Large intestine (tissue), 3 donors: ENCODE measurements around the gene OTOP3. TPM values are rescaled to one million over a fixed set of nuclear protein-coding genes. Genes with fewer than 3 reads are reported as not detected.
"Not testable (repeated sequence)": the region's sequence is repeated elsewhere in the genome, so short reads cannot be mapped to it uniquely, and the experiment has no call there.

Source experiments
- DNase-seq, 2 donors: peaks; one replicate each; pipeline versions ENCODE4 v3.0.0 to v3.0.0-alpha.2; 2013
- H3K27ac ChIP-seq: one replicate; pipeline ENCODE4 v1.5.1; 2013; ENCODE audit warnings: low read length
- H3K27me3 ChIP-seq: 2 replicates; pipeline ENCODE4 v1.6.1; 2013; ENCODE audit warnings: low read length; ENCODE audit not compliant: control insufficient read depth, insufficient read depth
- H3K36me3 ChIP-seq: 2 replicates; pipeline ENCODE4 v1.6.1; 2013; ENCODE audit warnings: low read length; ENCODE audit not compliant: control insufficient read depth, insufficient read depth
- H3K4me1 ChIP-seq: one replicate; pipeline ENCODE4 v1.6.1; 2013; ENCODE audit warnings: low read length; ENCODE audit not compliant: control insufficient read depth, insufficient read depth
- H3K4me3 ChIP-seq: one replicate; pipeline ENCODE4 v1.5.1; 2013; ENCODE audit warnings: low read length
- H3K9me3 ChIP-seq: one replicate; pipeline ENCODE4 v1.6.1; 2013; ENCODE audit warnings: mild to moderate bottlenecking, low read depth, low read length, moderate library complexity; ENCODE audit not compliant: control insufficient read depth
- WGBS: methylation state at CpG from one replicate; pipeline ENCODE4 v1.1.5; 2013; ENCODE audit warnings: low lambda C conversion rate; ENCODE audit not compliant: insufficient coverage; 5-methylcytosine and 5-hydroxymethylcytosine counted together
- polyA plus RNA-seq: library from polyadenylated mRNA; unstranded; fragments of 120-200 nt; gene quantifications from one replicate; pipeline ENCODE4 v1.2.1, GENCODE V29; 2013

Gene OTOP3
- polyA plus RNA-seq, 1 donor = 13.8 TPM

DNA sequence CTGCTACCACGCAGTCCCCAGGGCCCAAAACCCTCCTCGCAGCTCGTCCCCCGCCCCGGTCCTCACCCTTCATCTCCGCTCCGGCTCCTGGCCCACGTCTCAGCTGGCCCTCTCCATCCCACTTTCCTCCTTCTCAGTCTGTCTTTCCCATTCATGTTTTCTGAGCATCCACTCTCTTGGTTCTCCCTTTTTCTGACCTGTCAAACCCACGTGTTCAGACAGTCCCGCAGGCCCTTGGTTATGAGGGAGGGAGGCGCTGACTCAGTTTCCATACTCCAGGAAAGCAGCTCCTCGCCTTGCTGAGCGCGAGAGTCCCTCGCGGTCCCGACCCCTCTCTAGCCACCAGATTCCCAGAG, 37.3 kb downstream of the OTOP3 start:
- Histone ChIP-seq H3K9me3 (no peaks in the 10 kb centered on the region), H3K4me1 (peaks cover 31% of the 10 kb centered on the region), H3K27me3 (peaks cover 21% of the 10 kb centered on the region), H3K27ac (no peak overlapping the region), H3K36me3 (no peaks in the 10 kb centered on the region), H3K4me3 (peak overlapping the region; percentile 41)
- no CpG with 5 or more reads among the region's 17 CpGs for WGBS
- DNase-seq = no peak

DNA sequence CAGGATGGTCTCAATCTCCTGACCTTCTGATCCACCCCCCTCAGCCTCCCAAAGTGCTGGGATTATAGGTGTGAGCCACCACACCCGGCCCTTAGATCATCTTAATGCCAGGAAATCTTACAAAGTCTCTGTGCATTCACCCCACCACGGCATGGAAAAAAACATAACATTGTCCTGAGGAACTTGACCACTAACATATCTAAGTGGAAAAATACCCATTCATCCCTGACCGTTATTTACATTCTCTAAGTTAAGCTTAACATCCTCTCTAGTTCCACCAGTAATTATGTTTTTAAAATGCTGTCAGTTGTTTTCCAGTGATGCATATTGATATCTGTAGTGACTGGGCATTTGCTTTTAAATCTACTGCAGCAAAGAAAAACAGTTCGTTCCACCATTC, 40.2 kb downstream of the OTOP3 start:
- no peak for DNase-seq
- Histone ChIP-seq H3K9me3 (no peaks in the 10 kb centered on the region), H3K4me3 (no peak overlapping the region), H3K36me3 (no peaks in the 10 kb centered on the region), H3K27ac (no peak overlapping the region), H3K4me1 (peaks cover 19% of the 10 kb centered on the region), H3K27me3 (peaks cover 21% of the 10 kb centered on the region)
- WGBS = 89% methylated on average over 3 of the region's 4 CpGs

DNA sequence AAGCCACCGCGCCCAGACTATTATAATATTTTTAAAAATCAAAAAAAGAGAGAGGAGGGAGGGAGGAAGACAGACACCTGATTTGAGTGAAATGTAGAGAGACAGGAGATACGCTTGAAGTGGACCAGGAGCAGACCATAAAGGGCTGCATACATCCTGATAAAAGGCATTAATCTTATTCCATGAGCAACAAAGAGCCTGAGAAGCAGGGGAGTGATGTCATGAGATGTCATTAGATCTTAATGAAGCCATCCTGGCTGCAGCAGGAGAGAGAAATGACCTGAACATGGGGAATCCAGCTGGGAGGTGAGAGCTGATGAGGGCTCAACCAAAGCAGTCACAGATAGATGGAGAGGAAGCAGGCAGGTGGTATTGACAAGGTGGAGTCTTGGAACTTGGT, 42.1 kb downstream of the OTOP3 start:
- Histone ChIP-seq H3K27ac (no peak overlapping the region), H3K27me3 (peaks cover 6% of the 10 kb centered on the region), H3K4me3 (no peak overlapping the region), H3K36me3 (no peaks in the 10 kb centered on the region), H3K4me1 (peaks cover 17% of the 10 kb centered on the region), H3K9me3 (no peaks in the 10 kb centered on the region)
- no CpG with 5 or more reads among the region's 3 CpGs for WGBS
- no peak for DNase-seq

DNA sequence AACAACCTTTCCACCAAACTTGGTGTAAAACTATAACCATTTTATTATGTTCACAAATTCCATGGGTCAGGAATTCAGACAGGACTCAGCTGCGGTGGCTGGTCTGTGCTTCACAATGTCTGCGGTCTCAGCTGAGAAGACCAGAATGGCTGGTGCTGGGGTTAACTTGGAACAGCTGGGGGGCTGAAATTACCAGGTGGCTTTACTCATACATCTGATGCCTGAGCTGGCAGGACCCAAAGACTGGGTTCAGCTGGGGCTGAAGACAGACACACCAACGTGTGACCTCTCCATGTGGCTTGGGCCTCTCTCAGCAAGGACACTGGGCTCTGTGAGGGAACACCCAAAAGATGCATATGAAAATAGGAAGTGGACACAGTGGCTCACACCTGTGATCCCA, 42.5 kb downstream of the OTOP3 start:
- Histone ChIP-seq H3K4me3 (no peak overlapping the region), H3K27ac (no peak overlapping the region), H3K36me3 (no peaks in the 10 kb centered on the region), H3K4me1 (peaks cover 13% of the 10 kb centered on the region), H3K9me3 (no peaks in the 10 kb centered on the region), H3K27me3 (peaks cover 3% of the 10 kb centered on the region)
- no CpG with 5 or more reads among the region's 3 CpGs for WGBS
- no peak for DNase-seq

DNA sequence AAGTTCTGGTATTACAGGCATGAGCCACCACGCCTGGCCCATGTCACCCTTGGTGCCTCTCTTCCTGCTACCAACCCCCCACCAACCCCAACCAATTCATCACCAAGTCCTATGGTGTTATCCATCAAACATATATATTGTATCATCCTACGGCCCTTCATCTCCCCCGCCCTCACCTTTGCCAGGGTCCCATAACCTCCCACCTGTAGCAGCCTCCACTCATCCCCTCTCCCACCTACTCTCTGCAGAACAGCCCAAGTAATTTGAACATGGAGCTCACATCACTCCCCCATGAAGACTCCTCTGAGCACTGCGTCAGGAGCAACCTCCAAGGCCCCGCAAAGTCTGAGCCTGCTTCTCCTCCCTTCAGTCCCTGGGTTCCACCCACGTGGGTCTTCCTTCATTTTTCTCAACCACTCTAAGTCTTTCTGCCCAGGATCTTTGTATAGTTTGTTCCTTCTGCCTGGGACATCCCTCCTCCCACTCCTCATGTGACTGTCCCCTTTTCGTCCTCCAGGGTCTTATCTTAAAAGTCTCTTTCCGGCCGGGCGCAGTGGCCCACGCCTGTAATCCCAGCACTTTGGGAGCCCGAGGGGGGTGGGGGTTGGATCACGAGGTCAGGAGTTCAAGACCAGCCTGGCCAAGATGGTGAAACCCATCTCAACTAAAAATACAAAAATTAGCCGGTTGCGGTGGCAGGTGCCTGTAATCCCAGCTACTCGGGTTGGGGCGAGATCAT, 43.9 kb downstream of the OTOP3 start:
- Histone ChIP-seq H3K9me3 (no peaks in the 10 kb centered on the region), H3K4me1 (peaks cover 13% of the 10 kb centered on the region), H3K4me3 (no peak overlapping the region), H3K27me3 (peaks cover under 1% of the 10 kb centered on the region), H3K36me3 (no peaks in the 10 kb centered on the region), H3K27ac (no peak overlapping the region)
- WGBS = no CpG with 5 or more reads among the region's 17 CpGs
- DNase-seq = no peak

DNA sequence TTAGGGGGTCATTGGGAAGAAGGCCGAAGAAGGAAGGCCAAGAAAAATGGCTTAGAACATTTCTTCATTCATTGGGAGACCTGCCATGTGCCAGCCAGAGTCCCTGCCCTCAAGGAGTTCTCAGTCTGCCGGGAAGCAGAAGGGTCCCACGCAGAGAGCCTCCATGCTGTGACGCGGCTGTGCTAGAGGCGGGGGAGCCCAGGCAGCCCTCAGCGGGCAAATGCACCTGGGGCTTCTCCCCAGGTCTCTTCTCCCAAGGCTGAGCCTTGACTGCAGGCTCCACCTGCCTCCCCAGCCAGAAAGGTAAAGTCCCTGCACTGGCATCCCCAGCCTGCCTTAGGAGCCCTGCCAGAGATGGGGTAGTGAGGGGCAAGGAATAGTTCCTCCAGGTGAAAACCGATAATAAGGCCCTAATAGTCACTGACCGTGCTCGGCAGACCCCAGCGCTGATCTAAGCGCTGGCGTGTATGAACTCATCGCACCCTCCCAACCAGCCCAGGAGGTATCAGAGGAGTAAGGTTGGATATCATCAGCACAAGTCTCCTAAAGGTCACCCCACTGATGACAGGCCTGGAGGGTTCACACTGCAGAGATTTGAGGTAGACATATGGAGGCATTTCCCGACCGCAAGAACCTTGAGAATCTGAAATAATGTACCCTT, 45.8 kb downstream of the OTOP3 start:
- no CpG with 5 or more reads among the region's 16 CpGs for WGBS

DNA sequence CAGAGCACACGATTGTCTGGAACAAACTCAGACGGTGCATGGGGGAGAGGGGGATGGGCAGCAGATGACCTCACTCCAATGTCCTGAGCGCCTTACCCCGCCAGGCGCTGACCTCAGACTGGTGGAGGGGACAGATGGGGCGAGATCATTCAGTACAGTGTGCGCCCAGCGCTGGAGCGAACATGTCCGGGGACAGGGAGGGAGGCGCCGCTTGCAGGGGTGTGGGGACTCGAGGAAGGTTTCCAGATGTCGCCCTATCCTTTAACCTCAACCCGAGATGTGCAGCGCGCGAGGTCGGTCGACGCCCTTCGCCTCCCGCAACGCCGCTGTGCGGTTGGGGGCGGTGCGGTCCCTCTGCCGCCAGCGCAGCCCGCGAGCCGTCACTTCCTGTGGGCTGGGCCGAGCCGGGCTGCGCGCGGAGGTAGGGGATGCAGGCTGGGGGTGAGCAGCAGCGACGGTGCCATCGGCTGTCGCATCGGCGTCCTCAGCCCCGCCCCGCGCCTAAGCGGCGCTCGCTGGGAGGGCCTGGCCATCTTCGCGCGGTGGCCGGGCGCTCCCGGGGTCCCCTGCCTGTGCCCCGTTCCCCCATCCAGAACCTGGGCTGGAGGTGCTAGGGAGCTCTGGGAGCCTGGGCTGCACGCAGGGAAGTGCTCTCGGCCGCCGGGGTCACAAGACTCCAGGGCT, 46.4 kb downstream of the OTOP3 start:
- no CpG with 5 or more reads among the region's 61 CpGs for WGBS
- H3K36me3 ChIP-seq = no peaks in the 10 kb centered on the region
- H3K4me3 ChIP-seq = peak overlapping the region; percentile 61
- H3K27me3 ChIP-seq = no peaks in the 10 kb centered on the region
- H3K4me1 ChIP-seq = peaks cover 9% of the 10 kb centered on the region
- DNase-seq = peak; percentile 76 to 87
- peak overlapping the region; percentile 72 for H3K27ac ChIP-seq
- no peaks in the 10 kb centered on the region for H3K9me3 ChIP-seq

More for the DNA sequence above, 45.8 kb downstream of the OTOP3 start:
- H3K27me3 ChIP-seq = no peaks in the 10 kb centered on the region
- DNase-seq = no peak
- H3K4me1 ChIP-seq = peaks cover 9% of the 10 kb centered on the region
- H3K4me3 ChIP-seq = peak overlapping the region; percentile 61
- no peaks in the 10 kb centered on the region for H3K36me3 ChIP-seq
- peak overlapping the region; percentile 72 for H3K27ac ChIP-seq
- no peaks in the 10 kb centered on the region for H3K9me3 ChIP-seq

DNA sequence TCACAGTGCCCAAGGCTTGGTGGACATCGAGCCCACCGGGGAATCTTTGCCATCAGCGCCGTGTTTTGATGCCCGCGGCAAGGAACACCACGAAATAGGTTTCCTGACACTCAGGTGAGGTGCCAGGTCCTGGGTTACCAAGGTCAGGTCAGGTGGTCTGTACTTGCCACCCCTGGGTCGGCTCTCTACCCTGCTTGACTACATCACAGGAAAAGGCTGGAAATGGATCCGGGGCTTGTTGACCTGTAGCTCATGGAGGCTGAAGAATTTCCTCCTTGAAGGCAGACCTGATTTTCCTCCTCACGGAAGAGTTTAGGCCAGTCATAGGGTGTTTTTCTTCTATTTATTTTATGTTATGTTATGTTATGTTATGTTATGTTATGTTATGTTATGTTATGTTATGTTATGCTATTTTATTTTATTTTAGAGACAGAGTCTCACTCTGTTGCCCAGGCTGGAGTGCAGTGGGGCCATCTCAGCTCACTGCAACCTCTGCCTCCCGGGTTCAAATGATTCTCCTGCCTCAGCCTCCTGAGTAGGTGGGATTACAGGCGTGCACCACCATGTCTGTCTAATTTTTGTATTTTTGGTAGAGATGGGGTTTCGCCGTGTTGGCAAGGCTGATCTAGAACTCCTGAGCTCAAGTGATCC, 47.1 kb downstream of the OTOP3 start:
- H3K36me3 ChIP-seq, DNase-seq, H3K27me3 ChIP-seq, H3K4me1 ChIP-seq, H3K9me3 ChIP-seq: not testable (repeated sequence)
- no CpG with 5 or more reads among the region's 14 CpGs for WGBS
- peak overlapping the region; percentile 61 for H3K4me3 ChIP-seq
- H3K27ac ChIP-seq = peak overlapping the region; percentile 72

DNA sequence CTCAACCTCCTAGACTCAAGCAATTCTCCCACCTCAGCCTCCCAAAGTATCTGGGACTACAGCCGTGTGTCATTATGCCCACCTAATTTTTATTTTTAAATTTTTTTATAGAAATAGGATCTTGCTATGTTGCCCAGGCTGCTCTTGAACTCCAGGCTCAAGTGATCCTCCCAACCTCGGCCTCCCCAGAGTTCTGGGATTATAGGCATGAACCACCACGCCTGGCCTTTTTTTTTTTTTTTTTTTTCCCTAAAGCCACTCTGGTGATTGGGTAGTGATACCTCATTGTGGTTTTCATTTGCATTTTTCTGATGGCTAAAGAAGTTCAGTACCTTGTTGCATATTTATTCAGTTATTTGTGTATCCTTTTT, 50.5 kb downstream of the OTOP3 start:
- Histone ChIP-seq H3K9me3 (peaks cover 2% of the 10 kb centered on the region), H3K4me3 (no peak overlapping the region), H3K27me3 (no peaks in the 10 kb centered on the region), H3K4me1 (peaks cover 17% of the 10 kb centered on the region), H3K27ac (no peak overlapping the region), H3K36me3 (no peaks in the 10 kb centered on the region)
- WGBS = no CpG with 5 or more reads among the region's 3 CpGs
- no peak for DNase-seq

DNA sequence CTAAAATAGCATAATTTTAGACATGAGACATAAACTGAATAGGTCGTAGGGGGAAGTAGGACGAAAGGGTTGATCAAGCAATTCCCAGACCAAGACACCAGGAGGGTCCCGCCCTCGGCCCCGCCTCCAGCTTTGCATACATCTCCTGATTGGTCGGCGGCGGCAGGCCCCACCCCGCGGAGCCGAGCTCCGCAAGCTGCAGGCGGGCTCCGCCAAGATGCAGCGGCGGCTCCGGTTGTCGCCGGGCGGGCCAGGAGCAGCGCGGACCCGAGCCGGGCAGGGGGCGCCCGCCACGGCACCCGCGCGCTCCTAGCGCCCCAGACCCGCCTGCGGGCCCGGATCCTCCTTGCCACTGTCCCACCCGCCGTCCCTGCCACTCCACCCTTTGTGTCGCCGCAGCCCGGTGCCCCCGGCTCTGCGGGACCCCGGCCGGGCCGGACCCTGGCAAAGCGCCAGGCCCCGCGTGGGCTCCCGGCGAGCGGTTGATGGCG, 51.8 kb downstream of the OTOP3 start, which contains the start of gene CDR2L:
TSS of gene CDR2L (plus strand) at position 215 of the 491 bp plus-strand sequence. CDS start 412 bp downstream, outside the sequence.
- Histone ChIP-seq H3K9me3 (peaks cover 2% of the 10 kb centered on the region), H3K27ac (peak within 1 kb of the TSS; percentile 77), H3K4me3 (peak within 1 kb of the TSS; percentile 57), H3K27me3 (no peaks in the 10 kb centered on the region), H3K4me1 (peaks cover 19% of the 10 kb centered on the region), H3K36me3 (no peaks in the 10 kb centered on the region)
- peak; percentile 94 to 96 for DNase-seq
- WGBS = no CpG with 5 or more reads among the region's 51 CpGs
